Measurements from ENCODE around the gene MXI1. TPM values are rescaled to one million over a fixed set of nuclear protein-coding genes. Genes with fewer than 3 reads are reported as not detected.

MXI1 gene
- total RNA-seq, 4 donors from 2014 or later, result 37.1 to 58.0 (median 47.8) TPM

- Histone ChIP-seq H3K27ac (no peak overlapping the region), H3K4me3 (no peak overlapping the region), H3K27me3 (no peaks in the 10 kb centered on the region), H3K9me3 (no peaks in the 10 kb centered on the region), H3K36me3 (no peaks in the 10 kb centered on the region), H3K4me1 (no peaks in the 10 kb centered on the region)
- DNase-seq, result peak; percentile 50 to 72 (median 57)
- no peak for TF ChIP-seq POLR2A (IDR thresholded peaks at IDR 0.05)
- TF ChIP-seq CTCF (IDR thresholded peaks at IDR 0.05), result peak; percentile 29 to 85 (median 75)
These were observed 104.0 kb downstream of the MXI1 start for GRCh38 chr10:110311357-110311949.

- TF ChIP-seq CTCF (IDR thresholded peaks at IDR 0.05), result no peak
- TF ChIP-seq POLR2A (IDR thresholded peaks at IDR 0.05), result no peak
- no peak for DNase-seq
- Histone ChIP-seq H3K27me3 (no peaks in the 10 kb centered on the region), H3K27ac (no peak overlapping the region), H3K9me3 (no peaks in the 10 kb centered on the region), H3K4me3 (no peak overlapping the region), H3K4me1 (no peaks in the 10 kb centered on the region), H3K36me3 (no peaks in the 10 kb centered on the region)
These were observed 104.8 kb downstream of the MXI1 start for GRCh38 chr10:110312206-110312605.

GRCh38 chr10:110313674-110314073 lies 106.3 kb downstream of the MXI1 start:
- Histone ChIP-seq H3K4me3 (no peak overlapping the region), H3K27ac (no peak overlapping the region), H3K27me3 (no peaks in the 10 kb centered on the region), H3K9me3 (no peaks in the 10 kb centered on the region), H3K36me3 (no peaks in the 10 kb centered on the region), H3K4me1 (no peaks in the 10 kb centered on the region)
- TF ChIP-seq POLR2A (IDR thresholded peaks at IDR 0.05), result no peak
- TF ChIP-seq CTCF (IDR thresholded peaks at IDR 0.05), result no peak
- no peak for DNase-seq

GRCh38 chr10:110317866-110318850 lies 110.8 kb downstream of the MXI1 start:
- H3K27ac ChIP-seq, result no peak overlapping the region
- H3K9me3 ChIP-seq, result no peaks in the 10 kb centered on the region
- H3K36me3 ChIP-seq, result no peaks in the 10 kb centered on the region
- TF ChIP-seq POLR2A (IDR thresholded peaks at IDR 0.05), result no peak
- no peaks in the 10 kb centered on the region for H3K4me1 ChIP-seq
- no peak for DNase-seq
- no peaks in the 10 kb centered on the region for H3K27me3 ChIP-seq
- no peak overlapping the region for H3K4me3 ChIP-seq

- H3K9me3 ChIP-seq, result no peaks in the 10 kb centered on the region
- no peaks in the 10 kb centered on the region for H3K36me3 ChIP-seq
- no peak overlapping the region for H3K4me3 ChIP-seq
These were observed 114.6 kb downstream of the MXI1 start for GRCh38 chr10:110321869-110322620.

More at GRCh38 chr10:110321869-110322620, 114.6 kb downstream of the MXI1 start:
- Histone ChIP-seq H3K4me1 (no peaks in the 10 kb centered on the region), H3K27me3 (no peaks in the 10 kb centered on the region), H3K27ac (no peak overlapping the region)
- no peak for DNase-seq
- TF ChIP-seq POLR2A (IDR thresholded peaks at IDR 0.05) (no peak), CTCF (IDR thresholded peaks at IDR 0.05) (no peak)
